Astrocyte of the spinal cord (primary cell): ENCODE data around the gene NMT1.

Source experiments
- DNase-seq: peaks from one replicate; pipeline ENCODE4 v3.0.0; 2011; ENCODE audit warnings: low read depth, low spot score
- H3K4me3 ChIP-seq: 2 replicates; pipeline ENCODE4 v1.5.1; 2011; ENCODE audit warnings: low read depth, mild to moderate bottlenecking, low read length, moderate library complexity
- CTCF ChIP-seq: IDR thresholded peaks from 2 replicates; pipeline ENCODE4 v1.5.1; 2012; ENCODE audit warnings: low read depth, mild to moderate bottlenecking, low read length, inconsistent platforms
- in situ Hi-C: cut with HindIII; loops from 2 replicates; pipeline ENCODE4 v1.10.0; 2017; ENCODE audit warnings: low sequenced_read_pairs

Gene NMT1

GRCh38 chr17:45125509-45125908 is 64.4 kb downstream of the NMT1 start:
- H3K4me3 ChIP-seq: no peak overlapping the region
- in situ Hi-C loops: no loop called here
- DNase-seq: no peak
- TF ChIP-seq CTCF: no peak

- no peak for DNase-seq
- in situ Hi-C loops: no loop called here
- no peak overlapping the region for H3K4me3 ChIP-seq
- no peak for TF ChIP-seq CTCF
Measured at GRCh38 chr17:45127207-45127547, 66.1 kb downstream of the NMT1 start.

- DNase-seq: peak; percentile 46
- no peak overlapping the region for H3K4me3 ChIP-seq
- in situ Hi-C loops: no loop called here
- no peak for TF ChIP-seq CTCF
Measured at GRCh38 chr17:45127548-45128300, 66.6 kb downstream of the NMT1 start.

- H3K4me3 ChIP-seq: no peak overlapping the region
Measured at GRCh38 chr17:45128331-45128730, 67.2 kb downstream of the NMT1 start.

GRCh38 chr17:45128989-45129388 is 67.9 kb downstream of the NMT1 start:
- no peak for TF ChIP-seq CTCF
- in situ Hi-C loops: no loop called here
- no peak overlapping the region for H3K4me3 ChIP-seq
- no peak for DNase-seq

More at GRCh38 chr17:45128331-45128730, 67.2 kb downstream of the NMT1 start:
- no peak for TF ChIP-seq CTCF
- DNase-seq: no peak
- in situ Hi-C loops: no loop called here

GRCh38 chr17:45129426-45129939 is 68.4 kb downstream of the NMT1 start:
- no peak overlapping the region for H3K4me3 ChIP-seq
- TF ChIP-seq CTCF: no peak
- in situ Hi-C loops: no loop called here
- no peak for DNase-seq
